GM21447 (cell line): Measurements from ENCODE around the gene PCDHGB2.
"Not testable (repeated sequence)": the region's sequence is repeated elsewhere in the genome, so short reads cannot be mapped to it uniquely, and the experiment has no call there.

Experiments
- ATAC-seq: cut with Tn5 transposase; IDR thresholded peaks from one replicate; pipeline ENCODE4 v1.9.1; 2021; ENCODE audit not compliant: unreplicated experiment

The PCDHGB2 gene

DNA sequence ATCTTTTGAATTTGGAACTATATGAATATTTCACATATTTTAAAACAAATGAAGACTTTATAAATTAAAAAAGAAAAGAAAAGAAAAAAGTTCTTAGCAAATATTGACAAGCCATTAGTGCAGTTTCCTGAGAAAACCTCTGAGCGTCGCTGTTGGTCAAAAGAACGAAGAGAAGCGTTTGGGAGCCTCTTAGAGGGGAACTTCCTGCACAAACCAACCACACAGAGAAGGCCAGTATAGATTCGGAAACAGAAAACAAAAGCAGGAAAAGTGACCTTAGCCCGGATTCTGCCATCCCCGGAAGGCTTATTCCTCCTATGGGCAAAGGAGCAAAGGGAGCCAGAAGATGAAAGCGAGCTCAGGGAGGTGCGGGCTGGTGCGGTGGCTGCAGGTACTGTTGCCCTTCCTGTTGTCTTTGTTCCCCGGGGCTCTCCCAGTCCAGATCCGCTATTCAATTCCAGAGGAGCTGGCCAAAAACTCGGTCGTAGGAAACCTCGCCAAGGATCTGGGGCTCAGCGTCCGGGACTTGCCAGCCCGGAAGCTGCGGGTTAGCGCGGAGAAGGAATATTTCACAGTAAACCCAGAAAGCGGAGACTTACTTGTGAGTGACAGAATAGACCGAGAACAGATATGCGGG is at the start of gene PCDHGB2:
TSS of gene PCDHGB2 (plus strand) at position 205 of the 637 bp plus-strand sequence. CDS start at position 347, 142 bp downstream.
- ATAC-seq: no peak

- ATAC-seq: no peak
Measured at GRCh38 chr5:141313711-141314110, 46.1 kb upstream of the PCDHGB2 start.

- ATAC-seq: not testable (repeated sequence)
Measured at GRCh38 chr5:141316963-141317362, 42.8 kb upstream of the PCDHGB2 start.

GRCh38 chr5:141319202-141319601 is 40.6 kb upstream of the PCDHGB2 start:
- ATAC-seq: no peak

DNA sequence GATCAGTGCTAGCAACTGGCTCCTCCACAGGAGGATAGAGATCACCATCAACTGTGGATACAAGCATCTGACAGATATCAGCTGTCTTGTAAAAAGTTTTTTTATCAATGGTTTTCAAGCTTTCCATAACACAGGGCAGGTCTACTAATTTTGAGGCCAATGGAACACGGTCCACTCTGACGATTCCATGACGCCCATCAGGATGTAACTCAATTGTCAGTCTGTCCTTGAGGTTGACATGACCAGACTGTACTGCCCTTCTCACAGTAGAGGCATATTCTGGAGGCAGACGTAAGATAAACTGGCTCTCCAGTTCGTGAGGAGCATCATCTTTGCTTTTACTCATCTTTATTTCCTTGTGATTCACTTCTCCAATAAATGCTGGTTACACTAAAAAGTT is 40.1 kb upstream of the PCDHGB2 start:
- ATAC-seq: no peak

DNA sequence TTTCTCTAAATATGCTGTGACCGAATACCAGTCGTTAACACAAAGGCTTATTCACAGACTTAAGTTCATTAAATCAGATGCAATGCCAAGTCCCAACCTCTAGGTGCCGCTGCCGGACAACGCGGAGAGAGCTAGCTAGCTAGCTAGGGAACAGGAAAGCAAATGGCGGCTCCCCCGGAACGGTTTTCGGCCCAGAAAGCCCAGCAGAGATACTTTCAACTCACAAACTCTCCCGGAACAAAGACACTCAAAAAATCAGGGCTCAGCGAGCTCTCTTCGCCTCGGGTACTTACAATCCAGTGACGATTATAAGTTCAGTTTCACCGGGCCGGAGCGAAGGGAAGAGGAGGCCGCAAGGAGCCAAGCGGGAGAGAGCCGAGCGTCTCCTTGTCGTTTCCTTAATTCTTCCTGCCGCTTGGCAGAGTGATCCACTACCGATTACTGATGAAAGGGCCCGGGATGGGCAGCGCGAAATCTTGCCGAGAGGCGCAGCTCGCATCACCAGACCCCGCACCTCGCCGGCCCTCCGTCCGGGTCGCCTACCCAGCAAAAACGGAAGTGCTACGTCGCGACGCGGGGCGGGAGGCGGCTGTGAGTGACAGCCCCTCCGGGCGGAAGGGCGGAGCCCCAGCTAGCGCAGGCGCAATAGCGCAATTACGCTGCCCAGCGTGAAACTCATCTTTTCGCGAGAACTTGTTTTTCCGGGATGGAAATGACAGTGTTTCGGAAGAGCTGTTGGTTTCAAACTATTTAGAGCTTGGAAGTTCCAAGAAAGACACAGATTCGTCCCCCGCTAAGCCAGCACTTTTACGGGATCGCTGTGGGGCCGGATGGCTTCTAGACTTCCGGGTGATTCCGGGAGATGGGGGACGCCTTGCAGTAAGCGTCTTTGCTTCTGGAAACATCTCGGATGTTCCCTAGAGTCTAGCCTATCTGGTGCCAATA is 39.3 kb upstream of the PCDHGB2 start, which contains the start of gene TAF7:
TSS of gene TAF7 (minus strand) at position 560 of the 945 bp plus-strand sequence. CDS start 740 bp downstream, outside the sequence.
- peak; percentile 91 for ATAC-seq

DNA sequence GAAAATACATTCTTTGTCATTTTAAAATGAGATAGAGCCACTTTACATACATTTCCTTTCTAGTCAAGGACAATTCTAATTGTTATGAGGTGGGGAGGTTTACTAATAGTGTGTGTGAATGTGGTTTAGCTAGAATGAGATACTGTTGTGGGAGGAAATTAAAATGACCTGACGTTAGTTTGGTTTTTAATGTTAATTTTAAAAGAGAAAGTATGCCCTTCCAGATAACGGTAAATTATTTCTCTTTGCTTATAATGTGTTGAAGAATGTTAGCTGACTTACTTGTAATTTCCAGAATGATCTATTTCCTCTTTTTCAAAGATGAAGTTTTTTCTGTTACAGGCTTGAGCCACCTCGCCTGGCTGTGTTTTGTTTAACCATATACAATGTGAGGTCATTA is 37.5 kb upstream of the PCDHGB2 start:
- no peak for ATAC-seq

DNA sequence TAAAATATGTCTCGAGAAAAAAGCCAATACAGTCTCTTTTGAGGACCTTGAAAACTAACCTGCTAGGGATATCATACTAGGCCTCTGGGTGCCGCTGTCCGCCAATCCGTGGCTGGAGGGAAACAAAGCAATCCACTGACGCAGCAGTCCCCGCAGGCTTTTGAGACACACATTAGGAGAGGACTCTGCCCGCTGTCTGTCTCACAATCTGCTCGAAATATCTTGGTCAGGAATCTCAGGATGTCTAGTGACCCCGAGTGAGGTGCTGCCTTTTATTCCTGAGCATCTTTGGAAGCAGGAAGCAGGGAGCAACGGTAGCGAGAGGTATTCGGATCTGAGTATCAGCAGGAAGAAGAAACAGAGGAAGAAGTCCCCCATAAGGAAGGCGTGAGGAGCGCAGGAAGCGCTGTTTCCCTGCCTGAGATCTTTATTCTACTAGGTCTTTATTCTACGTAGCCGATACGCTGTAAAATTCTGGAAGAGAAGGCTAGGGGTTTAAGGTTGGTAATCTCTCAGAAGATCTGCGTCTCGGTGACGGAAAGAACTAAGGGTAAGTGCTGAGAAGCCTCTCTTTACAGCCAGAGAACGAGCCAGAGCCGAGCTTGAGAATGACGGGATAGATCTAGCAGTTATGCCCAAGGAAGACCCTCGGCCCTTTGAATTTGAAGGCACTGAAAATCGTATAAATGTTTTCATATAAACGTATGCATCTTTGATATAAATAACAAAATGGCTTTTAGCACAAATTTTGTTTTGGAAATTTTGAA is 33.5 kb upstream of the PCDHGB2 start:
- peak; percentile 74 for ATAC-seq

GRCh38 chr5:141328231-141328630 is 31.6 kb upstream of the PCDHGB2 start:
- no peak for ATAC-seq

DNA sequence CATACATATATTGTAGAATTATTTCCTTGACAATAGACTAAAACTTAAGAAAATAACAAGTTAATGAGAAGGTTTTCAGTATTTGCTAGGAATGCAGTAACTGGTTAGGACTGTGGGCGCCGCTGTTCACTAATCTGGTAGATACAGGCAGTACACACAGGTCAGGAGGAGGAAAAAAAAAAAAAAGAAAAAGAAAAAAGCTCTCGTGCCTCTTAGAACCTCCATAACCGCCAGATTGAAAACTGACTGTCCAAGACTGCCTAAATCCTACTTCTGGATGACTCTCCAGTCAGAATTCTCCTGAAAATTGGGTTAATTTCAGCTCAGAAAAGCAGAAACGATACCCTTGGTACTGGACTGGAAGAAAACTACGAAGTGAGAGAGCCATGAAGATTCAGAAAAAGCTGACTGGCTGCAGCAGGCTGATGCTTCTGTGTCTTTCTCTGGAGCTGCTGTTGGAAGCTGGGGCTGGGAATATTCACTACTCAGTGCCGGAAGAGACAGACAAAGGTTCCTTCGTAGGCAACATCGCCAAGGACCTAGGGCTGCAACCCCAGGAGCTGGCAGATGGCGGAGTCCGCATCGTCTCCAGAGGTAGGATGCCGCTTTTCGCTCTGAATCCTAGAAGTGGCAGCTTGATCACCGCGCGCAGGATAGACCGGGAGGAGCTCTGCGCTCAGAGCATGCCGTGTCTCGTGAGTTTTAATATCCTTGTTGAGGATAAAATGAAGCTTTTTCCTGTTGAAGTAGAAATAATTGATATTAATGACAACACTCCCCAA is 29.3 kb upstream of the PCDHGB2 start, which contains the start of gene PCDHGA1:
TSS of gene PCDHGA1 (plus strand) at position 216 of the 782 bp plus-strand sequence.
- no peak for ATAC-seq

- not testable (repeated sequence) for ATAC-seq
Measured at GRCh38 chr5:141332571-141332970, 27.2 kb upstream of the PCDHGB2 start.

DNA sequence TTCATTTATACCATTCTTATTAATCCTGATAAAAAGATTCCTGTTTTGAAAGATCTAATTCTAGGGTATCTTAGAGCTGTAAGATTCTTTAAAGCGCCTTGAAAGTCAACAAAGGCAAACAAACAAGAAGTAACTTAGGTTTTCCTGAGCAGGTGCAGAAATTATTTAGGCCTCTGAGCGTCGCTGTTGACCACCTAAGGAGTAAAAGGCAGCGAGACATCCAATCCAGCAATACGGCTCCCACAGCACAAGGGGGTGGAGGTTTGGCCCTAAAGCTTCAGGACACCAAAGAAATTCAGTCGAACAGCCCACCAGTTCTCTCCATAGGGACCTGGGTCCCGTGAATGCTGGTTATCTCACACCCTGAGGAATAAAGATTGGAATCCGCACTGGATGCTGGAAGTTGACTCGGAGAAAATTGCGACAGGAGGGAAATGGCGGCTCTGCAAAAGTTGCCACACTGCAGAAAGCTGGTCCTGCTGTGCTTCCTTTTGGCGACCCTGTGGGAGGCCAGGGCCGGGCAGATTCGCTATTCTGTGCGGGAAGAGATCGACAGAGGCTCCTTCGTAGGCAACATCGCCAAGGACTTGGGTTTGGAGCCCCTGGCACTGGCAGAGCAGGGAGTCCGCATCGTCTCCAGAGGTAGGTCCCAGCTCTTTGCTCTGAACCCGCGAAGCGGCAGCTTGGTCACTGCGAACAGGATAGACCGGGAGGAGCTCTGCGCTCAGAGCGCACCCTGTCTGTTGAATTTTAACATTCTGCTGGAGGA is 21.1 kb upstream of the PCDHGB2 start, which contains the start of gene PCDHGA2:
TSS of gene PCDHGA2 (plus strand) at position 223 of the 769 bp plus-strand sequence.
- ATAC-seq: no peak

- not testable (repeated sequence) for ATAC-seq
Measured at GRCh38 chr5:141340781-141341354, 18.9 kb upstream of the PCDHGB2 start.

DNA sequence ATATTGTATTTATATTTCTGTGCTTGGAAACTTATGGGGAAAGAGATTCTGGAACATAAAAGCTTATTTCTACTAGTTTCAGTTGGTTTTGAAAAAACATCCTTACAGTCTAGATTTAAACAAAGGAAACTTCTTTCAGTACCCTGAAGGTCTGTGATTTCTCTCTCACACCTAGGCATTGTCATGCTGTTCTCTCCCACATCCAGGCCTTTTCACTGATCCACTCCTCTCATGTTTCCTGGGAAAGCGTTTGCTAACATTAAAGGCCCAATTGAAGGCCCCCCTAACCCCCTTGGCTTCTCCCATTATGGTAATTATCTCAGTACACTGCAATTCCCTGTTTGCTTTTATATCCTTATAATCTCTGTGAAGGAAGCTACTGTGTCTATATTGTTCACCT is 17.0 kb upstream of the PCDHGB2 start:
- ATAC-seq: no peak

DNA sequence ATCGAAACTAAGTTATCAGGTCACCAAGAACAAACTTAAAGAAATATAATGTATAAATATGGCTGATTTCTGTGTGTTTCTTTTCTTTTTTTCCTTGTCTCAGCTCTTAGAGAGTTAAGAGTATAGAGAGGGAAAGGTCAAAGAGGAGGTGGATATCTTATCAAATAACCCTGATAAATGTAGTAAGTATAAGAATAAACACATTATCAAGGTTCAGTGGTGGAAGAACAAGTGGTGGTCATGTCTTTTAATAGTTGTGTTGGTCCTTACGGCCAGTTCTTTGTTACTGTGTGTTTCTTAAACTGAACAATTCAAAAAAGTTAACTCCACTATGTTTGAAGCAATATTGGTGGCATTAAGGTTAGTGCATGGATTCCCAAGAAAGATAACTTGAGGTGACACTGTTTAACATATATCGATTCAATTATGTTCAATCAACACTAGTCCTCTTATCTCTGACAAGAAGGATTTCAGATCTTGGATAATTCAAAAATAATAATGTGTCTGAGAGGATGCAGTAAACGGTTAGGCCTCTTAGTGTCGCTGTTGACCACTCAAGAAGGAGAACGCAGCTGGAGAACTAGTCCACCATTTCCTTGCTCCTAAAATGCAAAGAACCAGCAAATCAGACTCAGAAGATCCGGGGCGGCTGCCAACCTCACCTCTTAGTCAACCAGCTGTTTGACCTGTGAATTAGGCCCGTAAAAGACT is 16.4 kb upstream of the PCDHGB2 start, which contains the start of gene PCDHGA3:
TSS of gene PCDHGA3 (plus strand) at position 588 of the 711 bp plus-strand sequence. CDS start 205 bp downstream, outside the sequence.
- ATAC-seq: no peak

- ATAC-seq: no peak
Measured at GRCh38 chr5:141343953-141344463, 15.8 kb upstream of the PCDHGB2 start.

DNA sequence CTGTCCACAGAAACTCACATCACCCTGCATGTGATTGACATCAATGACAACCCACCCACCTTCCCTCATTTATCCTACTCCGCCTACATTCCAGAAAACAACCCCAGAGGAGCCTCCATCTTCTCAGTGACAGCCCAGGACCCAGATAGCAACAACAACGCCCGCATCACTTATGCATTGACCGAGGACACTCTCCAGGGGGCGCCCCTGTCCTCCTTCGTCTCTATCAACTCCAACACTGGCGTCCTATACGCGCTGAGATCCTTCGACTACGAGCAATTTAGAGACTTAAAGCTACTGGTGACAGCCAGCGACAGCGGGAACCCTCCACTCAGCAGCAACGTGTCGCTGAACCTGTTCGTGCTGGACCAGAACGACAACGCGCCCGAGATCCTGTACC is 14.5 kb upstream of the PCDHGB2 start:
- ATAC-seq: no peak

GRCh38 chr5:141346017-141346416 is 13.8 kb upstream of the PCDHGB2 start:
- not testable (repeated sequence) for ATAC-seq
